NT2/D1 (cell line): Measurements from ENCODE around the gene TK1.

ENCODE experiments used
- DNase-seq: peaks from one replicate; pipeline ENCODE4 v3.0.0-alpha.2; 2011; ENCODE audit warnings: low read depth, low spot score
- H3K27me3 ChIP-seq: 2 replicates; pipeline ENCODE4 v1.6.0; 2011; ENCODE audit warnings: mild to moderate bottlenecking; ENCODE audit not compliant: insufficient read length, insufficient read depth
- H3K36me3 ChIP-seq: 2 replicates; pipeline ENCODE4 v1.6.1; 2011; ENCODE audit warnings: mild to moderate bottlenecking, low read length, mixed read lengths; ENCODE audit not compliant: insufficient read depth, insufficient read length
- H3K4me1 ChIP-seq: 2 replicates; pipeline ENCODE4 v1.5.1; 2011; ENCODE audit not compliant: insufficient read depth, insufficient read length
- H3K4me3 ChIP-seq: 2 replicates; pipeline ENCODE4 v1.5.1; 2011; ENCODE audit warnings: low read depth; ENCODE audit not compliant: insufficient read length
- H3K9ac ChIP-seq: 2 replicates; pipeline ENCODE4 v1.6.0; 2011; ENCODE audit warnings: low read depth; ENCODE audit not compliant: insufficient read length
- H3K9me3 ChIP-seq: 2 replicates; pipeline ENCODE4 v1.5.1; 2011; ENCODE audit warnings: mild to moderate bottlenecking, low read length; ENCODE audit not compliant: insufficient read depth
- SUZ12 ChIP-seq: IDR thresholded peaks from 2 replicates; pipeline ENCODE4 v1.6.1; 2011; ENCODE audit not compliant: insufficient read length, insufficient read depth; ENCODE audit errors: extremely low read depth
- YY1 ChIP-seq: IDR thresholded peaks from 2 replicates; pipeline ENCODE4 v1.6.1; 2011; ENCODE audit not compliant: insufficient read length, insufficient read depth
- ZNF274 ChIP-seq: IDR thresholded peaks from 2 replicates; pipeline ENCODE4 v1.6.1; 2011; ENCODE audit warnings: mild to moderate bottlenecking, low read depth, low read length

TK1 gene

DNA sequence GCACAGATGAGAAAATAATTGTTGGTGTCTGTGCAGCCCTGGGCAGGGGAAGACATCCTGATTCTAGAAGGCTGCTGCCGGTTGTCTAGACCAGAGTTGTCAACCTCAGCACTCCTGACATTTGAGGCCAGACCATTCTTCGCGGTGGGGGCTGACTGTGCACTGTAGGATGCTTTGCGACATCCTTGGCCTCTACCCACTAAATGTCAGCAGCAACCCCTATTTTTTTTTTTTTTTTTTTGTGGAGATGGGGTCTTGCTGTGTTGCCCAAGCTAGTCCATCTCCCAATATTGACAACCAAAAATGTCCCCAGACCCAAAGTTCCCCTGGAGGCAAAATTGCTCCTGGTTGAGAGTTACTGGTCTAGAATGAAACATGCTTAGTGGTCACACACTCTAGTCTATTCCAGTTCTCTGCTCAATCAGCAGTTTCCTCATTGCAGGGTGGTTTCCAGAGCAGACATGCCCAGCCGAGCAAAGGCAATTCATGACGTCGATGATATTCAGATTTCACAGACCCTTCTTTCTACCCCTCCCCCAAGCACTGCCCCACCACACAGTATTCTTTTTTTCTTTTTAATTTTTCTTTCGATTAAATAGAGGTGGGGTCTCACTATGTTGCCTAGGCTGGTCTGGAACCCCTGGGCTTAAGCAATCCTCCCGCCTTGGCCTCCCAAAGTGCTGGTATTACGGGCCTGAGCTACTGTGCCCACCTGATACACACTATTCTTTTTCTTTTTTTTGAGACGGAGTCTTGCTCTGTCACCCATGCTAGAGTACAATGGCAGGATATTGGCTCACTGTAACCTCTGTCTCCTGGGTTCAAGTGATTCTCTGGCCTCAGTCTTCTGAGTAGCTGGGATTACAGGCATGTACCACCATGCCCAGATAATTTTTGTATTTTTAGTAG lies 31.7 kb downstream of the TK1 start:
- TF ChIP-seq ZNF274 = no peak
- TF ChIP-seq SUZ12 = no peak
- peaks cover 8% of the 10 kb centered on the region for H3K4me1 ChIP-seq
- no peak for DNase-seq
- no peak overlapping the region for H3K4me3 ChIP-seq
- H3K9me3 ChIP-seq = no peaks in the 10 kb centered on the region
- H3K27me3 ChIP-seq = no peaks in the 10 kb centered on the region
- no peaks in the 10 kb centered on the region for H3K36me3 ChIP-seq
- H3K9ac ChIP-seq = no peak overlapping the region

DNA sequence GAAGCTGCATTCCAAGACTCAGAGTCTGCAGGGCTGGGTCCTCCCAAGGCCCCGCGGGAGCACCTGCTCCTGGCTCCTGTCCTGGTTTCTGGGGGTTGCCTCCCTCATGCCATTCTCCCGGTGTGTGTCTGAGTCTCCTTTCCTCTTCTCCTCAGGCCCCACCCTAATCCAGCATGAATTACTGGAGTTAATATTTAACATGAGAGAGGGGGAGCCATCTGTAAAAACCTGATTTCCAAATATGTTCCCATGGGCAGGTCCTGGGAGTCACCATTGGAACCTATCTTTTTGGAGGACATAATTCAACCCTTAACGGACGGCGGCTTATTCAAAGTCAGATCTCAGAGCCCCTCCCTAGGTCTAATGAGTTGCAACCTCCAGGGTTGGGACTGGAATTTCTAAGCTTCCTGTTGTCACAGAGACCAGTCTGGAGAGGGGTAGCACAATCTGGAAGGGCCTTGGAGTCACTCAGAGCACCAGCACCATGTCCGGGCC lies 35.3 kb downstream of the TK1 start:
- no peak for DNase-seq
- no peak overlapping the region for H3K4me3 ChIP-seq
- no peaks in the 10 kb centered on the region for H3K36me3 ChIP-seq
- no peak overlapping the region for H3K9ac ChIP-seq
- TF ChIP-seq SUZ12 (no peak), ZNF274 (no peak), YY1 (no peak)
- H3K9me3 ChIP-seq = no peaks in the 10 kb centered on the region
- no peaks in the 10 kb centered on the region for H3K27me3 ChIP-seq
- H3K4me1 ChIP-seq = peaks cover 11% of the 10 kb centered on the region

- TF ChIP-seq YY1 (no peak), ZNF274 (no peak), SUZ12 (no peak)
- Histone ChIP-seq H3K36me3 (no peaks in the 10 kb centered on the region), H3K9ac (no peak overlapping the region), H3K4me1 (peaks cover 21% of the 10 kb centered on the region), H3K9me3 (no peaks in the 10 kb centered on the region), H3K27me3 (no peaks in the 10 kb centered on the region), H3K4me3 (no peak overlapping the region)
- no peak for DNase-seq
Observed at GRCh38 chr17:78148286-78149016, 38.4 kb downstream of the TK1 start.

- no peaks in the 10 kb centered on the region for H3K36me3 ChIP-seq
- no peaks in the 10 kb centered on the region for H3K27me3 ChIP-seq
- peaks cover 22% of the 10 kb centered on the region for H3K4me1 ChIP-seq
- no peak overlapping the region for H3K4me3 ChIP-seq
- TF ChIP-seq SUZ12 (no peak), YY1 (no peak), ZNF274 (no peak)
- H3K9ac ChIP-seq = no peak overlapping the region
- no peaks in the 10 kb centered on the region for H3K9me3 ChIP-seq
- DNase-seq = no peak
Observed at GRCh38 chr17:78147315-78147998, 39.4 kb downstream of the TK1 start.

GRCh38 chr17:78146881-78147280 lies 40.0 kb downstream of the TK1 start:
- TF ChIP-seq YY1 (no peak), ZNF274 (no peak), SUZ12 (no peak)
- no peaks in the 10 kb centered on the region for H3K27me3 ChIP-seq
- H3K9me3 ChIP-seq = no peaks in the 10 kb centered on the region
- peaks cover 24% of the 10 kb centered on the region for H3K4me1 ChIP-seq
- H3K36me3 ChIP-seq = no peaks in the 10 kb centered on the region
- H3K4me3 ChIP-seq = no peak overlapping the region
- DNase-seq = no peak
- H3K9ac ChIP-seq = no peak overlapping the region

DNA sequence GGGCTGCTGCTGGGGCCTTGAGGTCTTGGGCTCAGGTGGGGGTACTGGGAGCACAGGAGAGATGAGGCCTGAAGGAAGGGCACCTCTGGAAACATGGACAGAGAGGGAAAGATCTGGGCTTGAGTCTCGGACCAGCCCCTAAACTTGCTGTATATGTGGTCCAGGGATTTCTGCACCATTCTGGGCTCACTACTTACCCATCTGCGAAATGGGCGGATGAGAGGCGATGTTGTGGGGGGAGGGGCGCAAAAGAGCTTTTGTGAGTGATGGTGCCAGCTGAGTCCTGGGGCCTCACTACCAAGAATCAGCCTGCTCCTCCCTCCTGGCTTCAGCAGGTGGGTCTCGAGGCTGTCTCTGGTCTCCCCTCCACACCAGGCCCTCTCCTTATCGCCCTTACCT lies 40.4 kb downstream of the TK1 start:
- Histone ChIP-seq H3K9me3 (no peaks in the 10 kb centered on the region), H3K9ac (no peak overlapping the region), H3K27me3 (no peaks in the 10 kb centered on the region), H3K4me1 (peaks cover 21% of the 10 kb centered on the region), H3K4me3 (no peak overlapping the region), H3K36me3 (no peaks in the 10 kb centered on the region)
- no peak for TF ChIP-seq SUZ12
- TF ChIP-seq YY1 = no peak
- no peak for TF ChIP-seq ZNF274
- no peak for DNase-seq
